SK-N-MC (cell line): ENCODE measurements around the gene RNF31.

Experiments
- EZH2 ChIP-seq: fragments of 200-600 bp; sonication (generic); IDR thresholded peaks from one replicate; pipeline ENCODE4 v1.6.1; 2017; ENCODE audit warnings: antibody characterized with exemption
- FOXP2 ChIP-seq: optimal IDR thresholded peaks from 2 replicates; pipeline ENCODE3; 2011; ENCODE audit warnings: mild to moderate bottlenecking, moderate library complexity; ENCODE audit not compliant: insufficient read depth; ENCODE audit errors: extremely low read length, control extremely low read depth
- POLR2AphosphoS5 ChIP-seq: IDR thresholded peaks from 2 replicates; pipeline ENCODE4 v1.6.1; 2012; ENCODE audit warnings: mild to moderate bottlenecking, low read depth, low read length, borderline replicate concordance

- no peak for TF ChIP-seq POLR2AphosphoS5
- no peak for TF ChIP-seq EZH2
- TF ChIP-seq FOXP2: no peak
Observed at GRCh38 chr14:24189460-24189859, 42.2 kb downstream of the RNF31 start.
